HL-60 (cell line): ENCODE results near the gene NEGR1.

Source experiments
- GABPA ChIP-seq: IDR thresholded peaks from 2 replicates; pipeline ENCODE4 v1.6.1; 2012; ENCODE audit warnings: low read depth
- TF ChIP-seq, protein P1 (sequence below): IDR thresholded peaks from one replicate; pipeline ENCODE4 v1.5.1; 2011; ENCODE audit warnings: low read length, control low read depth, inconsistent platforms; ENCODE audit not compliant: insufficient read depth

DNA sequence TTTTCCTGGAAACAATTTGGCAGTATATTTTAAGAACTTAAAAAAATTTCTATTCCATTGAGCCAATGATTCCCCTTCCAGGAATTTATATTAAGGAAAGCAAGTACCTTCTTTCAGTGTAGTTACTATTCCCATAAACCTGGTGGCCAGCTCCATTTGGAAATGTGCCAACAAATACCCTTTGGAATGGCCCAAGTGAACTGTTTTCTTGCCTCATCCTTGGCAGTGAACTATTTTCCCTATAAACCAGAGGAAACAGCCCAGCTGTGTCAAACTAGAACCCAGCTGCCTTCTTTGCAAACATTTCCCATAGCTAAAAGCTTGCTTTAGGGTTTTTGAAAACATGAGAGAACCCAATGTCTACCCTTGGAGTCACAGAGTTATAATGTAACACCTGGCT is 496.9 kb downstream of the NEGR1 start:
- TF ChIP-seq, protein P1, sequence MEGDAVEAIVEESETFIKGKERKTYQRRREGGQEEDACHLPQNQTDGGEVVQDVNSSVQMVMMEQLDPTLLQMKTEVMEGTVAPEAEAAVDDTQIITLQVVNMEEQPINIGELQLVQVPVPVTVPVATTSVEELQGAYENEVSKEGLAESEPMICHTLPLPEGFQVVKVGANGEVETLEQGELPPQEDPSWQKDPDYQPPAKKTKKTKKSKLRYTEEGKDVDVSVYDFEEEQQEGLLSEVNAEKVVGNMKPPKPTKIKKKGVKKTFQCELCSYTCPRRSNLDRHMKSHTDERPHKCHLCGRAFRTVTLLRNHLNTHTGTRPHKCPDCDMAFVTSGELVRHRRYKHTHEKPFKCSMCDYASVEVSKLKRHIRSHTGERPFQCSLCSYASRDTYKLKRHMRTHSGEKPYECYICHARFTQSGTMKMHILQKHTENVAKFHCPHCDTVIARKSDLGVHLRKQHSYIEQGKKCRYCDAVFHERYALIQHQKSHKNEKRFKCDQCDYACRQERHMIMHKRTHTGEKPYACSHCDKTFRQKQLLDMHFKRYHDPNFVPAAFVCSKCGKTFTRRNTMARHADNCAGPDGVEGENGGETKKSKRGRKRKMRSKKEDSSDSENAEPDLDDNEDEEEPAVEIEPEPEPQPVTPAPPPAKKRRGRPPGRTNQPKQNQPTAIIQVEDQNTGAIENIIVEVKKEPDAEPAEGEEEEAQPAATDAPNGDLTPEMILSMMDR = no peak
- TF ChIP-seq GABPA = no peak
